HepG2 (cell line): Measurements from ENCODE around the gene SYT1. TPM values are rescaled to one million over a fixed set of nuclear protein-coding genes. Genes with fewer than 3 reads are reported as not detected.

Source experiments
- ATAC-seq: fragments of 200-7000 bp; cut with Tn5 transposase; 3 replicates; pipeline ENCODE4 v1.9.1; 2020; ENCODE audit warnings: mild to moderate bottlenecking, moderate library complexity
- BruUV-seq: library from RNA; stranded (reverse); fragments of 400-500 nt; replicated peaks from 2 replicates; lab custom pipeline; 2021; lab: Mats Ljungman, UMichigan
- CTCF ChIA-PET: fragments of 300-600 bp; formaldehyde crosslinking; extraction: SDS; loops from one replicate; lab custom pipeline; 2021; ENCODE audit warnings: low total read pairs, inconsistent platforms, low intra/inter-chr PET ratio; lab: Yijun Ruan, JAX
- POLR2A ChIA-PET: fragments of 350-600 bp; sonication (Branson Sonifier 250); formaldehyde crosslinking; loops from one replicate; lab custom pipeline; 2020; ENCODE audit warnings: antibody characterized with exemption, inconsistent platforms; lab: Yijun Ruan, JAX
- DNase-seq: peaks from one replicate; pipeline ENCODE4 v3.0.0-alpha.2; 2015; ENCODE audit warnings: low spot score
- FAIRE-seq: peaks from 3 replicates; lab custom pipeline; 2011; peaks lifted over from hg19 to GRCh38; lab: Jason Lieb, UNC
- H2AFZ ChIP-seq: one replicate; pipeline ENCODE4 v1.6.1; 2011; ENCODE audit warnings: low read length, inconsistent platforms
- H3K27ac ChIP-seq: fragments of 300-600 bp; 3 replicates; pipeline ENCODE4 v1.8.0; 2011; ENCODE audit warnings: mixed run types, mild to moderate bottlenecking, mixed read lengths, low read length, inconsistent platforms; ENCODE audit not compliant: insufficient read depth; ENCODE audit errors: extremely low read length
- H3K27me3 ChIP-seq, 2 experiments: fragments of 200-600 bp in 1 of 2; 2 replicates in 1 of 2; 3 replicates in 1 of 2; pipeline versions ENCODE4 v1.6.0 to v1.8.0; 2011; ENCODE audit warnings: low read length in 2 of 2, mild to moderate bottlenecking in 2 of 2, moderate library complexity in 2 of 2, inconsistent platforms in 1 of 2; ENCODE audit not compliant: insufficient read depth in 2 of 2, control insufficient read depth in 1 of 2
- H3K36me3 ChIP-seq, 2 experiments: fragments of 200-600 bp in 1 of 2; replicated peaks in 1 of 2; 2 replicates in 1 of 2; 3 replicates in 1 of 2; pipeline versions ENCODE4 v1.5.1 to v1.8.0; 2011; ENCODE audit warnings: low read length in 2 of 2, inconsistent platforms in 1 of 2; ENCODE audit not compliant: insufficient read depth in 2 of 2, control insufficient read depth in 1 of 2
- H3K4me1 ChIP-seq: 2 replicates; pipeline ENCODE4 v1.5.1; 2012; ENCODE audit warnings: low read length, inconsistent platforms; ENCODE audit not compliant: insufficient read depth
- H3K4me2 ChIP-seq: 2 replicates; pipeline ENCODE4 v1.6.0; 2011; ENCODE audit warnings: low read depth, low read length, inconsistent platforms
- H3K4me3 ChIP-seq, 3 experiments: fragments of 200-600 bp in 1 of 3; sonication (generic), shearing (Covaris generic) in 1 of 3; replicated peaks in 1 of 3; 2 replicates each; pipeline ENCODE4 v1.5.1; 2011 to 2016; ENCODE audit warnings: low read length in 3 of 3, inconsistent platforms in 2 of 3, low read depth in 2 of 3, mild to moderate bottlenecking in 2 of 3, control low read depth in 1 of 3, mixed read lengths in 1 of 3; ENCODE audit not compliant: insufficient read depth in 1 of 3
- H3K79me2 ChIP-seq: one replicate; pipeline ENCODE4 v1.6.1; 2011; ENCODE audit warnings: low read length, inconsistent platforms; ENCODE audit not compliant: insufficient read depth
- H3K9ac ChIP-seq: 2 replicates; pipeline ENCODE4 v1.6.0; 2011; ENCODE audit warnings: mild to moderate bottlenecking, low read depth, low read length, inconsistent platforms; ENCODE audit not compliant: insufficient read depth
- H3K9me3 ChIP-seq: 2 replicates; pipeline ENCODE4 v1.5.1; 2012; ENCODE audit warnings: mild to moderate bottlenecking, low read length
- H4K20me1 ChIP-seq: 2 replicates; pipeline ENCODE4 v1.6.0; 2011; ENCODE audit warnings: inconsistent platforms, mild to moderate bottlenecking, low read length, moderate library complexity; ENCODE audit not compliant: insufficient read depth
- BCL3 ChIP-seq: sonication (generic); formaldehyde crosslinking; IDR thresholded peaks from 2 replicates; pipeline ENCODE4 v1.5.1; 2020; ENCODE audit warnings: mild to moderate bottlenecking, missing genetic modification reagents, moderate library complexity
- CENPBD1 ChIP-seq: sonication (generic); formaldehyde crosslinking; IDR thresholded peaks from 2 replicates; pipeline ENCODE4 v1.8.0; 2022; ENCODE audit warnings: missing genetic modification reagents, low read depth, mild to moderate bottlenecking, borderline replicate concordance
- GFI1 ChIP-seq: sonication (generic); formaldehyde crosslinking; IDR thresholded peaks from 2 replicates; pipeline ENCODE4 v1.5.0; 2020; ENCODE audit warnings: missing genetic modification reagents, mild to moderate bottlenecking, borderline replicate concordance
- JUND ChIP-seq: sonication (generic); formaldehyde crosslinking; IDR thresholded peaks from 2 replicates; pipeline ENCODE4 v1.8.0; 2022; ENCODE audit warnings: mild to moderate bottlenecking, missing genetic modification reagents
- KDM5A ChIP-seq: fragments of 200-600 bp; sonication (generic); IDR thresholded peaks from 2 replicates; pipeline ENCODE4 v1.7.0; 2018; ENCODE audit warnings: antibody characterized with exemption, mild to moderate bottlenecking, low read length, borderline replicate concordance
- MLLT10 ChIP-seq: sonication (generic); formaldehyde crosslinking; IDR thresholded peaks from 2 replicates; pipeline ENCODE4 v1.4.0; 2020; ENCODE audit warnings: missing genetic modification reagents
- NR0B2 ChIP-seq: sonication (generic); formaldehyde crosslinking; IDR thresholded peaks from 2 replicates; pipeline ENCODE4 v1.4.0; 2020; ENCODE audit warnings: mild to moderate bottlenecking, missing genetic modification reagents
- POLR2AphosphoS2 ChIP-seq: IDR thresholded peaks from 2 replicates; pipeline ENCODE4 v1.6.1; 2011; ENCODE audit warnings: low read depth, low read length, improper control_type of control experiment
- SETDB1 ChIP-seq: sonication (generic); formaldehyde crosslinking; IDR thresholded peaks from 2 replicates; pipeline ENCODE4 v1.5.1; 2020; ENCODE audit warnings: missing genetic modification reagents, mild to moderate bottlenecking, borderline replicate concordance
- ZBTB49 ChIP-seq: sonication (generic); formaldehyde crosslinking; IDR thresholded peaks from 2 replicates; pipeline ENCODE4 v1.4.0; 2020; ENCODE audit warnings: missing genetic modification reagents, borderline replicate concordance
- ZNF496 ChIP-seq: sonication (generic); formaldehyde crosslinking; IDR thresholded peaks from 2 replicates; pipeline ENCODE4 v1.8.1; 2023; ENCODE audit warnings: mild to moderate bottlenecking, moderate library complexity, missing genetic modification reagents; ENCODE audit not compliant: insufficient replicate concordance
- ZNF569 ChIP-seq: sonication (generic); formaldehyde crosslinking; IDR thresholded peaks from 2 replicates; pipeline ENCODE4 v1.5.0; 2020; ENCODE audit warnings: mild to moderate bottlenecking, missing genetic modification reagents, moderate library complexity, borderline replicate concordance
- ZNF687 ChIP-seq: sonication (generic); formaldehyde crosslinking; IDR thresholded peaks from 2 replicates; pipeline ENCODE4 v1.5.1; 2020; ENCODE audit warnings: mild to moderate bottlenecking, missing genetic modification reagents, moderate library complexity
- ZSCAN9 ChIP-seq: IDR thresholded peaks from 2 replicates; pipeline ENCODE4 v1.6.1; 2016; ENCODE audit warnings: borderline replicate concordance
- WGBS: methylation state at CpG from one replicate; pipeline ENCODE4 v1.1.6; 2017; ENCODE audit warnings: low lambda C conversion rate; 5-methylcytosine and 5-hydroxymethylcytosine counted together
- in situ Hi-C: cut with HindIII; loops from 2 replicates; pipeline ENCODE4 v1.10.0; 2017; ENCODE audit warnings: low pct_unique_long_range_greater_than_20kb; ENCODE audit not compliant: extremely low pct_ligation_motif_present
- intact Hi-C: fragments of 100-400 bp; cut with micrococcal nuclease; formaldehyde crosslinking; loops from one replicate; pipeline ENCODE4 v1.10.0; 2022; ENCODE audit not compliant: unreplicated experiment
- polyA plus RNA-seq, 8 experiments: library from polyadenylated mRNA; depleted of rRNA in 3 of 8; stranded (reverse) in 7 of 8; unstranded in 1 of 8; fragments of >200 nt; fragmentation: Illumina TruSeq in 4 of 8; extraction: Trizol in 4 of 8; gene quantifications; 2 replicates each; pipeline versions ENCODE4 v1.2.1 to v1.2.3, GENCODE V29; 2011 to 2016; ENCODE audit warnings: low read depth in 4 of 8, missing spikeins in 1 of 8, mixed read lengths in 1 of 8; ENCODE audit not compliant: insufficient read depth in 1 of 8
- total RNA-seq, 5 experiments: library from RNA; depleted of rRNA; stranded (reverse); fragments of >200 nt; fragmentation: Illumina TruSeq; extraction: Trizol; gene quantifications; 2 replicates each; pipeline ENCODE4 v1.2.3, GENCODE V29; 2016; ENCODE audit warnings: low read depth in 1 of 5

The SYT1 gene
- total and polyA plus RNA-seq, 2 of the 13 experiments (the other 11 are each of a cell fraction or from before 2014, with no cell fraction given): not detected

- TF ChIP-seq ZNF569 (CRISPR knock-in tag): no peak
- no peak for TF ChIP-seq ZBTB49 (CRISPR knock-in tag)
Observed at GRCh38 chr12:79203058-79203647, 338.6 kb downstream of the SYT1 start (continued).

GRCh38 chr12:79206871-79207270, 342.3 kb downstream of the SYT1 start:
- H3K27me3 ChIP-seq: no peaks in the 10 kb centered on the region
- ChIA-PET POLR2A (no interaction called here), CTCF (no interaction called here)
- no peaks in the 10 kb centered on the region for H3K36me3 ChIP-seq
- WGBS: 0% methylated on average over 1 of the region's 1 CpG
- H3K4me1 ChIP-seq: no peaks in the 10 kb centered on the region
- no peaks in the 10 kb centered on the region for H4K20me1 ChIP-seq
- no peak overlapping the region for H3K4me3 ChIP-seq
- H3K9me3 ChIP-seq: no peaks in the 10 kb centered on the region
- no peak overlapping the region for H3K9ac ChIP-seq
- BruUV-seq: no TSS peak
- in situ Hi-C loops: no loop called here
- H2AFZ ChIP-seq: no peak overlapping the region
- ATAC-seq (no peak), DNase-seq (no peak), FAIRE-seq (no peak)
- H3K27ac ChIP-seq: no peak overlapping the region
- H3K4me2 ChIP-seq: no peak overlapping the region
- intact Hi-C loops: no loop called here
- no peaks in the 10 kb centered on the region for H3K79me2 ChIP-seq
- no peak for TF ChIP-seq MLLT10
- no peak for TF ChIP-seq CENPBD1 (CRISPR knock-in tag)
- no peak for TF ChIP-seq JUND
- TF ChIP-seq ZNF496 (CRISPR knock-in tag): no peak
- TF ChIP-seq KDM5A: no peak
- TF ChIP-seq ZNF687 (CRISPR knock-in tag): no peak
- no peak for TF ChIP-seq GFI1 (CRISPR knock-in tag)
- no peak for TF ChIP-seq NR0B2 (CRISPR knock-in tag)
- TF ChIP-seq SETDB1 (CRISPR knock-in tag): no peak
- TF ChIP-seq POLR2AphosphoS2: no peak
- no peak for TF ChIP-seq ZSCAN9
- no peak for TF ChIP-seq BCL3 (CRISPR knock-in tag)
